ENCODE results near the gene KNSTRN. TPM values are rescaled to one million over a fixed set of nuclear protein-coding genes. Genes with fewer than 3 reads are reported as not detected.

Gene KNSTRN
- total RNA-seq, 4 donors from 2014 or later = 5.8 to 16.0 (median 11.9) TPM

- no peak for ATAC-seq (ENCODE audit: low FRiP score)
- TF ChIP-seq CTCF (IDR thresholded peaks at IDR 0.05) = no peak
- no peak for DNase-seq (ENCODE audit: low spot score)
These were observed 32.3 kb downstream of the KNSTRN start for GRCh38 chr15:40414816-40415215.

GRCh38 chr15:40415226-40415625 is 32.7 kb downstream of the KNSTRN start:
- TF ChIP-seq CTCF (IDR thresholded peaks at IDR 0.05) = no peak
- ATAC-seq (ENCODE audit: low FRiP score) (no peak), DNase-seq (ENCODE audit: low spot score) (no peak)

GRCh38 chr15:40416056-40416455 is 33.5 kb downstream of the KNSTRN start:
- DNase-seq (ENCODE audit: low spot score) = no peak
- TF ChIP-seq CTCF (IDR thresholded peaks at IDR 0.05) = no peak
- no peak for ATAC-seq (ENCODE audit: low FRiP score)

GRCh38 chr15:40418126-40418525 is 35.6 kb downstream of the KNSTRN start:
- no peak for DNase-seq (ENCODE audit: low spot score)
- no peak for ATAC-seq (ENCODE audit: low FRiP score)
- TF ChIP-seq CTCF (IDR thresholded peaks at IDR 0.05) = no peak

GRCh38 chr15:40420071-40420713 is 37.7 kb downstream of the KNSTRN start:
- no peak for TF ChIP-seq CTCF (IDR thresholded peaks at IDR 0.05)
- no peak for DNase-seq (ENCODE audit: low spot score)
- no peak for ATAC-seq (ENCODE audit: low FRiP score)

GRCh38 chr15:40420793-40421192 is 38.3 kb downstream of the KNSTRN start:
- no peak for TF ChIP-seq CTCF (IDR thresholded peaks at IDR 0.05)
- ATAC-seq (ENCODE audit: low FRiP score) (no peak), DNase-seq (ENCODE audit: low spot score) (no peak)

Measured in omental fat pad (tissue), 4 donors.